Measurements from ENCODE around the gene PGM5.

DNA sequence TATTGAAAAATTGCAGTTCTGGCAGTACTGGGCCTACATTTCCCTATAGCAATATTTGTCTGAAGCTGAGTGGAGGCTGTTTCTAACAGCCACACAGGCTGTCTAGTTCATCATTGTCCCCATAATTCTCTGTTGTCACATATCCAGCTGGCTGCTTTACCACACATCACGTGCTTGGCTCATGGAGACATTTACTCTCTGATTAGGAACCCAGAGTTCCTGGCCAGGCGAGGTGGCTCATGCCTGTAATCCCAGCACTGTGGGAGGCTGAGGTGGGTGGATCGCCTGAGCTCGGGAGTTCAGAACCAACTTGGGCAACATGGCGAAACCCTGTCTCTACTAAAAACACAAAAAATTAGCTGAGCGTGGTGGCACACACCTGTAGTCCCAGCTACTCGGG is 81.4 kb downstream of the PGM5 start:
- no peak for TF ChIP-seq EZH2 (IDR thresholded peaks at IDR 0.05; ENCODE audit: insufficient read depth, poor library complexity, severe bottlenecking)
- TF ChIP-seq EZH2phosphoT487 (IDR thresholded peaks at IDR 0.05; ENCODE audit: insufficient read depth, low read depth) = no peak
